ENCODE data around the gene NR6A1. TPM values are rescaled to one million over a fixed set of nuclear protein-coding genes. Genes with fewer than 3 reads are reported as not detected.

Gene NR6A1
- total and polyA plus RNA-seq, 5 donors from 2014 or later = 0.05 TPM; not detected in 4

DNA sequence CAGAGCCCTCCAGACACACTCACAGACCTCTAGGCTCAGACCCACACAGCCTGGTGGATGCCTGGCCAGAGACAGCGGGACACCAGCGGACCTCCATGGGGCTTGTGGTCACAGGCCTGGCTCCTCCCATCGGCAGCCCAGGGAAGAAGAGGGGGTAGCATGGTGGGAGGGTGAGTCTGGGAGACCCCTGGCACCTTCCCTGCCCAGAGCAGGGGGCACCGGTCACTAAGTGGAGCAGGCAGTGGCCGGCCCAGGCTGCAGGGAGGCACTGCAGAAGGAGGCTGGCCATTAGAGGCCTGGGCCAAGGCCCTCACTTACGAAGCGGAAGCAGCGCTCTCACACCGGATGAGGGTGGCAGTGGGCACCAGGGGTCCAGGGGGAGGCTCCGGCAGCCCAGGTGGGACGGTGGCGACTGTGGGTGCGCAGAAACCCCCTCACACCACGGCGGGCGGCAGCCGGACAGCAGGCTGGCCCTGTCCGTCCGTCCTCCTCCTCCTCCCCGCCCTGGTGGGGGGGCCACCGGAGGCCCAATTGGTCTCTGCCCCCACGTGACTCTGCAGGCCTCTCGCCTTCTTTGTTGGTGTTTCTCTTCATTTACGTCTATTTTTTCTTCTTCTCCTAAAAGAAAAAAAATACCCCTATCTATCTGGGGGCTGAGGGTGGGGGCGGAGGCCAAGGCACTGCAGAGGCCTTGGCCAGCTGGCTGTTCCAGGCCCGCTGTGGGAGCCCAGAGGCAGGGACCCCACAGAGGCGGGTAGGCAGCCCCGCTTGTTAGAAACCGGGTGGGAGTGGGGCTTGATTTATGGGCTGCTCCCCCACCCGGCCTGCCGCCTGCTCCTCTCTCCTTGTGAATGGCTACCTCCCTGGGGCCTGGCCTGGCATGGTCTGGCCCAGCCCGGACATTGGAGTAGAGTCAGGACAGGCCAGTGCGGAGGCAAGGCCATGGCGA is 263.9 kb downstream of the NR6A1 start, which contains the start of gene NR5A1:
Gene NR5A1 (minus strand): TSS at position 469 of the 949 bp plus-strand sequence. CDS start 4,004 bp downstream, outside the sequence.
- Histone ChIP-seq H3K27me3 (ENCODE audit: control insufficient read depth, insufficient read depth, low read length) (no peaks in the 10 kb centered on the region), H3K4me1 (ENCODE audit: control insufficient read depth, insufficient read depth, low read length, poor library complexity, severe bottlenecking) (peaks cover 4% of the 10 kb centered on the region), H3K4me3 (ENCODE audit: low read depth, low read length) (no peak within 1 kb of the TSS), H3K27ac (ENCODE audit: insufficient read depth, low read length, poor library complexity, severe bottlenecking) (no peak within 1 kb of the TSS), H3K36me3 (ENCODE audit: control insufficient read depth, insufficient read depth, low read length) (no peaks in the 10 kb centered on the region), H3K9me3 (ENCODE audit: control insufficient read depth in 2 of 2, low read length in 2 of 2) (no peaks in the 10 kb centered on the region)
- H3K36me3 Mint-ChIP-seq = no peaks in the 10 kb centered on the region
- H3K27ac Mint-ChIP-seq = no peak within 1 kb of the TSS
- DNase-seq (no peak), ATAC-seq (ENCODE audit: low read depth in 2 of 2) (no peak)
- H3K27me3 Mint-ChIP-seq = peaks cover 36% of the 10 kb centered on the region
- peaks cover 0 to 9% (median 0%) of the 10 kb centered on the region in 4 donors for H3K4me1 Mint-ChIP-seq
- H3K9me3 Mint-ChIP-seq = peaks cover 0 to 3% (median 0%) of the 10 kb centered on the region in 7 donors
- no peak within 1 kb of the TSS for H3K4me3 Mint-ChIP-seq

- Histone ChIP-seq H3K4me3 (ENCODE audit: low read depth, low read length) (no peak overlapping the region), H3K9me3 (ENCODE audit: control insufficient read depth in 2 of 2, low read length in 2 of 2) (no peaks in the 10 kb centered on the region), H3K27ac (ENCODE audit: insufficient read depth, low read length, poor library complexity, severe bottlenecking) (no peak overlapping the region), H3K27me3 (ENCODE audit: control insufficient read depth, insufficient read depth, low read length) (no peaks in the 10 kb centered on the region), H3K4me1 (ENCODE audit: control insufficient read depth, insufficient read depth, low read length, poor library complexity, severe bottlenecking) (peaks cover 4% of the 10 kb centered on the region), H3K36me3 (ENCODE audit: control insufficient read depth, insufficient read depth, low read length) (no peaks in the 10 kb centered on the region)
- ATAC-seq (ENCODE audit: low read depth in 2 of 2) = no peak
- H3K27me3 Mint-ChIP-seq = peaks cover 35% of the 10 kb centered on the region
- no peak overlapping the region for H3K27ac Mint-ChIP-seq
- H3K4me1 Mint-ChIP-seq = peaks cover 0 to 9% (median 0%) of the 10 kb centered on the region in 4 donors
- H3K4me3 Mint-ChIP-seq = no peak overlapping the region
- no peaks in the 10 kb centered on the region for H3K36me3 Mint-ChIP-seq
- no peak for DNase-seq
- H3K9me3 Mint-ChIP-seq = peaks cover 0 to 3% (median 0%) of the 10 kb centered on the region in 7 donors
These were observed 264.7 kb downstream of the NR6A1 start for GRCh38 chr9:124506433-124506832.

DNA sequence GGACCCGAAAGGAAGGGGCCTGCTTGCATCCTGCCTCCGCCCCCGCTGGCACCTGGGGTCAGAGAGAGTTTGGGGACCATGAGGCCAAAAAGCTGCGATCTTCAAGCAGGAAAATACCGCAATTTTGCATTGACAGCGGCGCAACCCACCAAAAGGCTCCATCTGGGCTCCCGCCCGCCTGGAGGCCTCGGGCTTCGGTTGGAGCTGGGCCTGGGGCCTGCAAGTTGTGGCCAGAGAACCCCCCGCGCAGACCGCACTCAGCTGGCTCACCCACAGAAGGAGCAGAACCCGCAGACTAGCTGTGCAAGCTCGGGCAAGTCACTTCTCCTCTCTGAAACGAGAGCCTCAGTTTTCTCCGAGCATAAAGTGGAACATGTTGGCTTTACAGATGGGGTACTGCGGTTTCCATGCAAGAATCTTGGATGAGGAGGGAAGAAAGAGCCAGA is 265.2 kb downstream of the NR6A1 start:
- no peak for ATAC-seq (ENCODE audit: low read depth in 2 of 2)
- no peaks in the 10 kb centered on the region for H3K36me3 Mint-ChIP-seq

GRCh38 chr9:124505006-124505900 is 265.9 kb downstream of the NR6A1 start:
- H3K4me1 ChIP-seq (ENCODE audit: control insufficient read depth, insufficient read depth, low read length, poor library complexity, severe bottlenecking) = peaks cover 4% of the 10 kb centered on the region
- Mint-ChIP-seq H3K4me1 (peaks cover 0 to 9% (median 0%) of the 10 kb centered on the region in 4 donors), H3K36me3 (no peaks in the 10 kb centered on the region), H3K9me3 (peaks cover 0 to 3% (median 0%) of the 10 kb centered on the region in 7 donors), H3K4me3 (no peak overlapping the region), H3K27me3 (peaks cover 35% of the 10 kb centered on the region), H3K27ac (no peak overlapping the region)
- no peak for ATAC-seq (ENCODE audit: low read depth in 2 of 2)
- no peak overlapping the region for H3K4me3 ChIP-seq (ENCODE audit: low read depth, low read length)
- H3K36me3 ChIP-seq (ENCODE audit: control insufficient read depth, insufficient read depth, low read length) = no peaks in the 10 kb centered on the region
- H3K27ac ChIP-seq (ENCODE audit: insufficient read depth, low read length, poor library complexity, severe bottlenecking) = no peak overlapping the region
- no peaks in the 10 kb centered on the region for H3K27me3 ChIP-seq (ENCODE audit: control insufficient read depth, insufficient read depth, low read length)
- H3K9me3 ChIP-seq (ENCODE audit: control insufficient read depth in 2 of 2, low read length in 2 of 2) = no peaks in the 10 kb centered on the region
- no peak for DNase-seq

More for the DNA sequence above, 265.2 kb downstream of the NR6A1 start:
- H3K4me3 Mint-ChIP-seq = no peak overlapping the region
- H3K27ac Mint-ChIP-seq = no peak overlapping the region
- H3K4me1 Mint-ChIP-seq = peaks cover 0 to 9% (median 0%) of the 10 kb centered on the region in 4 donors
- Histone ChIP-seq H3K27me3 (ENCODE audit: control insufficient read depth, insufficient read depth, low read length) (no peaks in the 10 kb centered on the region), H3K9me3 (ENCODE audit: control insufficient read depth in 2 of 2, low read length in 2 of 2) (no peaks in the 10 kb centered on the region), H3K27ac (ENCODE audit: insufficient read depth, low read length, poor library complexity, severe bottlenecking) (no peak overlapping the region), H3K36me3 (ENCODE audit: control insufficient read depth, insufficient read depth, low read length) (no peaks in the 10 kb centered on the region), H3K4me1 (ENCODE audit: control insufficient read depth, insufficient read depth, low read length, poor library complexity, severe bottlenecking) (peaks cover 4% of the 10 kb centered on the region), H3K4me3 (ENCODE audit: low read depth, low read length) (no peak overlapping the region)
- H3K27me3 Mint-ChIP-seq = peaks cover 35% of the 10 kb centered on the region
- peaks cover 0 to 3% (median 0%) of the 10 kb centered on the region in 7 donors for H3K9me3 Mint-ChIP-seq
- DNase-seq = no peak

GRCh38 chr9:124504530-124505005 is 266.5 kb downstream of the NR6A1 start:
- ATAC-seq (ENCODE audit: low read depth in 2 of 2) (no peak), DNase-seq (no peak)
- no peak overlapping the region for H3K27ac Mint-ChIP-seq
- no peaks in the 10 kb centered on the region for H3K36me3 Mint-ChIP-seq
- H3K9me3 Mint-ChIP-seq = peaks cover 0 to 3% (median 0%) of the 10 kb centered on the region in 7 donors
- Histone ChIP-seq H3K27me3 (ENCODE audit: control insufficient read depth, insufficient read depth, low read length) (no peaks in the 10 kb centered on the region), H3K36me3 (ENCODE audit: control insufficient read depth, insufficient read depth, low read length) (no peaks in the 10 kb centered on the region), H3K4me3 (ENCODE audit: low read depth, low read length) (no peak overlapping the region), H3K27ac (ENCODE audit: insufficient read depth, low read length, poor library complexity, severe bottlenecking) (no peak overlapping the region), H3K9me3 (ENCODE audit: control insufficient read depth in 2 of 2, low read length in 2 of 2) (no peaks in the 10 kb centered on the region), H3K4me1 (ENCODE audit: control insufficient read depth, insufficient read depth, low read length, poor library complexity, severe bottlenecking) (peaks cover 4% of the 10 kb centered on the region)
- H3K4me1 Mint-ChIP-seq = peaks cover 0 to 9% (median 0%) of the 10 kb centered on the region in 4 donors
- H3K27me3 Mint-ChIP-seq = peaks cover 35% of the 10 kb centered on the region
- no peak overlapping the region for H3K4me3 Mint-ChIP-seq

GRCh38 chr9:124503713-124504529 is 267.2 kb downstream of the NR6A1 start:
- H3K4me1 ChIP-seq (ENCODE audit: control insufficient read depth, insufficient read depth, low read length, poor library complexity, severe bottlenecking) = peaks cover 4% of the 10 kb centered on the region
- no peak overlapping the region for H3K27ac ChIP-seq (ENCODE audit: insufficient read depth, low read length, poor library complexity, severe bottlenecking)
- no peaks in the 10 kb centered on the region for H3K36me3 ChIP-seq (ENCODE audit: control insufficient read depth, insufficient read depth, low read length)
- peaks cover 0 to 9% (median 0%) of the 10 kb centered on the region in 4 donors for H3K4me1 Mint-ChIP-seq
- no peaks in the 10 kb centered on the region for H3K36me3 Mint-ChIP-seq
- no peak for DNase-seq
- no peak for ATAC-seq (ENCODE audit: low read depth in 2 of 2)
- H3K4me3 ChIP-seq (ENCODE audit: low read depth, low read length) = no peak overlapping the region
- no peaks in the 10 kb centered on the region for H3K27me3 ChIP-seq (ENCODE audit: control insufficient read depth, insufficient read depth, low read length)
- peaks cover 0 to 3% (median 0%) of the 10 kb centered on the region in 7 donors for H3K9me3 Mint-ChIP-seq
- no peaks in the 10 kb centered on the region for H3K9me3 ChIP-seq (ENCODE audit: control insufficient read depth in 2 of 2, low read length in 2 of 2)
- H3K27me3 Mint-ChIP-seq = peaks cover 40% of the 10 kb centered on the region
- H3K27ac Mint-ChIP-seq = no peak overlapping the region
- H3K4me3 Mint-ChIP-seq = peak overlapping the region in 3 of 4 donors; percentile 75 to 81 (median 79)
